Stimulated activated CD4-positive, alpha-beta T cell treated with anti-CD3 and anti-CD28 coated beads, Interleukin-12 subunit alpha, Interleukin-12 subunit beta, amount 100 ng/mL, for 24 hours (primary cell): ENCODE data around the gene PNMA1.
"Not testable (repeated sequence)": the region's sequence is repeated elsewhere in the genome, so short reads cannot be mapped to it uniquely, and the experiment has no call there.

Source experiments
- DNase-seq, 2 experiments: peaks; one replicate each; pipeline ENCODE4 v3.0.0-alpha.2; 2020; ENCODE audit warnings: low read depth in 2 of 2

Gene PNMA1

DNA sequence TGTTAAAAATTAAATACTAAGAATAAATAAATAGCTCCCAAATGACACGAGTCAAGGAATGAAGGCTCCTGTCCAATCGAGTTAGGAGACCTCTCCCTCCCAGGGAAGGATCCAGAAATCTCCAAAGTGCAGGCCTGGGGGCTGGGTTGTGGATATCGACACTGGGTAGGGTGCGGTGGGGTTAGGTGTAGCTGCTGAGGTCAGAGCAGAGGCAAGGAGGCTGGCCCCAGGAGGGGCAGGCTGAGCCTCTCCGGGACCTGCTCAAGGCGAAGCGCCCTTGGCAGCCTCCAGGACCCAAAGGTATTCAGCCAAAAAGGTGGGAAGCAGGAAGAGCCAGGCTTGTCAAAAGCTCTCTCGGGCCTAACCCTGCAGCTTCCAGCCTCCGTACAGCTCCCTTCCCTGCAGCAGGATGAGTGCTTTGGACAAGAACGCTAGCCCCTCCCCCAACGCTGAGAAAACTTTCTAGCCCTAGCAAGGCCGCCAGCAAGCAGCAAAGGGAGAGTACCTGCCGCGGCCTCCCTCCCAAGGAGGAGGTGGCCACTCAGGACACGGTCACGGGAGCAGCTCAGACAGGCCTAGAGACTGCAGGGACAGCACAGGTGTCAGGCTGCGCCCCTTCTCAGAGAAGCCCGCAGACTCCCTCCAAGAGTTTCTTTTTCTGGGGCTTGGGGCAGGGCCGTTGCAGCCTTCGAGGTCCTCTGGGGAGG lies 3.7 kb upstream of the PNMA1 start:
- no peak for DNase-seq

DNA sequence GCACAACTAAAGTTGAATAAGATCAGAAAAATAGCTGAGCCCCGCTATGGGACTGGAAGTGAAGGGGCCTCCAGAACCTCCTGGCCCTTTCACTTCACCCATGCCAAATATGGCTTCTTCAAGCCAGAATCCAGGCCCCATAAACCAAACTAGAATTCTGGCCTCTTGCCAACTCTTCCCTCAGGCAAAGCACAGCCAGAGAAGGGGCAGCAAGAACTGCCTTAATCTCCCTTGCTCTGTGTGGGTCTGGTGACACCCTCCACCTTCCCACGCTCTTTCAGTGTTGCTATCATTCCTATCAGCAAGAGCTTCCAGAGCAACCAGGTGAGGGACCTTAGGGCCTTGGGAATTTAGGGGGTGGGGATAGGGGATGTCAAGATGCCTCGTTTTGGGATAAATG lies 3.1 kb upstream of the PNMA1 start:
- DNase-seq, result no peak

DNA sequence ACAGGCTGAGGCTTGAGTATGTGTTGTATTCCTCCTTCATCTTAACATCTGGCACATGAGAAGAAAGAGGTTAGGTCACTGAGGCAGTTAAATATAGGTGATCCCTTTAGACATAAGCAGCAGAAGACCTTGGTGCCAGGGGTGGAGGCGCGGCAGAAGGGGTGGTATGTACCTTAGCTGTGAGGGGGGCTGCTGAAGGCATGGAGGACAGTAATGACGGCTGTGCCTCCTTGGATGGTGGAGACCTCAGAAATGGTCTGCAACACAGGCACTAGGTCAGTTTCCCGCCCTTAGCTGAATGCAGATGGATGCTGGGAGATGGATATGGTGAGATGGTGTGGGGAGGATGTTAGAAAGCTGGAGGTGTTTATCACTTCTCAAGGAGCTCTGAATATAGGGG lies 1.5 kb upstream of the PNMA1 start:
- DNase-seq, result no peak

DNA sequence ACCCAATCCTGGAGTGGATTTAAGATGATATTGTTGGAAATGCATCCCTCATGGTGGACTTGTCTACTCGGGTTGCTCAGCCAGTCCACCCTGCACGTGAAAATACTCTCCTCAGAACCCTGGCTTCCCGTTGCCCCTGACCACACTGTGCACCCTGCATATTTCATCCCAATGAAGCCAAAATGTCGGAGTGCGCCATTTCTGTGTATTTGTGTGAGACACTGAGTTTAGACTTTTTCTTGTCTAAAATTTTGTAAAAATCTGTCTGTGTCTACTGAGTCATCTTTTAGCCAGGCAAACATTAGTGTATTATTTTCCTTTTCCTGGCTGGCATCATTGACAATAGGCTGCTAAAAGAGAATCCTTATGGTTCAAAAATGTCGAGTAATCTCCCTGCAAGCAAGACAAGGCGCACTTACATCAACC lies 485 bp upstream of the PNMA1 start:
- DNase-seq, result no peak

DNA sequence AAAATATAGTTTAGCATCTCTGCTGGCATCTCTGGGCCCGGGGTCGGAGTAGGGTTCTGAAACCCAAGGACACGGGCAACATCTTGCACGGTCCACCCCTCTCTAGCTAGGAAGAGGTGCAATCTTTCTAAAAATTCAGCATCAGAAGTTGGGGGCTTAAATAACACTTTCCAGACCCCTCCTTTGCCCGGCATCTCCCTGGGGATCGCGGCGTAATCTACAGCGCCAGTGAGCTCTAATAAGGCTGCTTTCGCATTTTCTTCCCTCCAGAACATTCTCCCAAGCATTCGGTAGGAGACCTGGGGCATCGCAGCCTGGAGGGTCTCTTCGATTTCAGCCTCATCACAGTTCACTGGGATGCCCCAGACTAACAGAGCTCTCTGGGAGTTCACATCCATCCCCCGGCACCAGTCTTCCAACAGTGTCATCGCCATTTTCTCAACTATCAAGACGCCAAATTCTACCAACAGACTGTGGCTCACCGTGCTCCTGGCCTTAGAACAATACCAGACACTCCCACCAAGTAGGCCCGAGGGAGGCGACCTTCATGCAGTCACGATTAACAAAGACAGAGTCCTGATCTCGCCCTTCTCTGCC lies 880 bp downstream of the PNMA1 start:
- no peak for DNase-seq

DNA sequence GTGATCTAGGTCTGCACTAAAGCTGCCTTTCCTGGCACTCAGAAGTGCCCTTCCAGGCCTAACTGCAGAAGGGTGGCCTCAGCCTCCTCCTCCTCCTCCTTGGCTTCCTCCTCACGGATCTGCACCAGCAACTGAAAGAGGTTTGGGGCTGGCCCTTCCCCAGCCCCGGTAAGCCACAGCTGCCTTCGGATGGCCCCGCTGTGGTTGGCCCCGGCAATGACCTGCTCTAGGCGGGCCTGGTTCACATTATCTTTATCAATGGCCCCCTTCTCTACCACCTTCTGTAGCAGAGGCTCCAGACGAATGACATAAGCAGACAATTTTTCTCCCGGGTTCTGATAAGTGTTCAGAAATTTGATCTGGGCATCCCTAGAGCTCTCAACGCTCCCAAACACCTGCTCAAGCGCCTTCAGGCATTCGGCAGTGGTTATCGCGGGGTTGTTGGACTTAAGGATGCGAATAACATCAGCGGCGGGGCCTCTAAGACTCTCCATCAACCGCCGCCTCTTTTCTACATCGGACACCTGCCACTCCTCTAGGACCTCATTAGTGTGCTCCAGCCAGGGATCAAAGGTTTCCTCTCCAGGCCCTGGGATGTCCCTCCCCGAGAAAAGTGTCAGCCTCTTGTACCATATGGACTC lies 1.5 kb downstream of the PNMA1 start:
- peak in 1 of 2 experiments; percentile 30 for DNase-seq

DNA sequence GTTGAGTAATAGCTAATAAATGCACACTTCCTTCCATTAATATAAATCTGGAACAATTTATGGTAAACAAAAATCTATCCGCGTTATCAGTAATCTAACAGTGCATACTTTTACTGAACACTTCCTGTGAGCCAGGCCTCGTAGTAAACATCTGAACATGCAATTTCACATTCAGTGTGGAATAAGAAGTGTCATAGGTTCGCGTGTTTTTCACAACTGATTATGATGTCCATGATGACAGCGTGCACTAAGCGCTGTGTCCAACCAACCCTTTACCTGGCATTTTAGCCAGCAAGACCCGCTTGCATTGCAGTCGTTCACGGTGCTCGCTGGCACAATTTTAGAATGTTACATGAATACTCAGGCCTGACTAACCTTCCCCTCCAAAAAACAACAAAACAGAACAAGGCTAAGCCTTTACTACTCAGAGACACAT lies 2.1 kb downstream of the PNMA1 start:
- DNase-seq, result no peak

DNA sequence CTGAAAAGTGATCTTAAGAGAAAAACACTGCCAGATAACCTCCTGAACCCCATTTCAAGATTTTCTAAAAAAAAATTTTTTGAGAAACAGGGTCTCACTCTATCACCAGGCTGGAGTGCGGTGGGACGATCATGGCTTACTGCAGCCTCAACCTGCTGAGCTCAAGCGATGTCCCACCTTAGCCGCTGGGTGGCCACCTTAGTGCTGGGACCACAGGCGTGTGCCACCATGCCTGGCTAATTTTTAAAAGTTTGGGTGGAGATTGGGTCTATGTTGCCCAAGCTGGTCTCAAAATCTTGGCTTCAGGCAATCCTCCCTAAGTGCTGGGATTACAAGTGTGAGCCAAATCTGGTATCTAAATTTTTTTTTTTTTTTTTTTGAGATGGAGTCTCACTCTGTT lies 3.4 kb downstream of the PNMA1 start:
- no peak for DNase-seq

DNA sequence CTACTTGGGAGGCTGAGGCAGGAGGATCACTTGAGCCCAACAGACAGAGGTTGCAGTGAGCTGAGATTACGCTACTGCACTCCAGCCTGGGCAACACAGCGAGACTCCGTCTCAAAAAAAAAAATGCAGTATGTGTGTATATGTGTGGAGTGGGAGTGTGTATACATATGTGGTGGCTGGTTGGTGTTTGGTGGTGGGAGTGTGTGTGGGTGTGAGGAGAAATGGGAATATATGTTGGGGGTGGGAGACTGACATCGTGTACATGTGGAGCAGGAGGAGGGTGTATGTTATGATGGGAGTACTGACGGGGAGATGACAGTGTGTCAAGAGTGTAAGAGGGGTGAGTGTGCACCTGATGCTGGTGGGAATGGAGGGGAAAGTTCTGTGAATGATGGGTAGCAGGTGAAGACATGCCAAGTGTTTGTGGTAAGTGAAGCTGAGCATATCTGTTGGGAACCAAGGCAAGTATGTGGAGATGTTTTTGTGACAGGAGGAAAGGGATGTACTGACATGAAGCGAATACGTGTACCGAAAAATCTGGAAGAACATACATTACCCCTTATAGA lies 4.2 kb downstream of the PNMA1 start:
- no peak for DNase-seq

DNA sequence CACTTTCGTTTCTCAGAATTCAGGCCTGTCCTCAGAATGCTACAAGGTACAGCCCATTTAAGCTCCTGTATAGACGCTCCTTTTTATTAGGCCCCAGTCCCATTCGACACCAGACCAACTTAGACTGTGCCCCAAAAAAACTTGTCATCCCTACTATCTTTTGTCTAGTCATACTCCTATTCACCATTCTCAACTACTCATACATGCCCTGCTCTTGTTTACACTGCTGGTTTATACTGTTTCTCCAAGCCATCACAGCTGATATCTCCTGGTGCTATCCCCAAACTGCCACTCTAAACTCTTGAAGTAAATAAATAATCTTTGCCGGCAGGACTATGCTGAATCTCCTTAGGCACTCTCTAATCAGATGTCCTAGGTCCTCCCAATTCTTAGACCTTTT lies 6.1 kb downstream of the PNMA1 start:
- DNase-seq, result not testable (repeated sequence)

DNA sequence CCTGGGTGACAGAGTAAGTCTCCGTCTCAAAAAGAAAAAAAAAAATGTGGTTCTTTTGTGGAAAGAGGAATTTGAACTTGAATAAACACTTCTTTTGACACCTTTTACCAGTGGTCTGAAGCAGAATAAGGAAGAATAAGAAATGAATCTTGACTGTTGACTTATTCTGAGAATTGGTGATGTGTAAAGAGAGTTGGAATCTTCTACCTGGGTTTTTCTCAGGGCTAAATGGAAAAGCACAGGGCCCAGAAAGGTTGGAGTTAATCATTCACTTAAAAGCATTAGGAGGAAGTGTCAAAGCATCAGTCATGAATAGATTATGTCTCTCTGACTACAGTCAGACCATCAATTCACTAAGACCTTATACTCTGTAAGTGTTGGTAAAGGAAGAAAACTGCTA lies 13.9 kb downstream of the PNMA1 start:
- DNase-seq, result no peak

DNA sequence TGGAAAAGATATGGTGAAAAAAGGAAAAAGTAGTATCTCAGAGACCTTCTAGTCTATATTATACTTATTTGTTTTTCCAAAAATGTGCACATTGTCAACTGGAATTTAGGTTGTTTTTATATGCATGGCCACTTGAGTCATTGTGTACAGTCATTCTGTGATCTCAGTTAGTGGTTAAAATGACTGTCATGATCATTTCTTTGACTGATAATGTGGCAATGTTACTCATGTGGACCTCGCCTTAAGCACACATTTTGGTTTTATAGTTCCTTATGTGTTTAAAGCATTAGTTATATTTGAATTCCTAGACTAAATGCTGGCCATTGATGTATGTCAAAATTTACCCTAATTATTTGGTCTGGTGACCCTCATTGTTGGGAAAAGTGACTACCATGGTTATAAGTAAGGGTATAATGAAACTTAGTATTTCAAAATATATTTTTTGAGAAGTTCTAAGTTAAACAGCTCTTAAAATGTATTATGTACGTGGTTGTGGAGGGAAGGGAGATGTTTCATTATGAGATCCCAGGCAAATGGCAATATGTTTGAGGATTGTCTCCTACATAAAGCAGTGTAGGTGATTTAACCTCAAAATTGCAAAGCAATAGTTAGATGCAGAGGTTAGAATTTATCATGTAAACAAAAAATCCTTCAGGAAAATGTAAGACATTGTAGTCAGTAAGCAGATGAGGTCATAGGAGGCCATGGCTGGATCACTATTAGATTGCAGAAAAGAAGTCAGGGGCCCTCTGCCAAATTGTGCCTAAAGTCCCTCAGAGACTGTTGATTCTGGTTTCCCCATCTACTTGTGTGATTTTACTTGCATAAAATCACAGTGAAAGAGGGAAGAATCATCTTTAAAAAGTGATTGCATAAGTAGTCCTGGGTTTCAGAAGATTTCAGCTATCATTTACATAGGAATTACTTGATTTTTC lies 17.5 kb downstream of the PNMA1 start:
- DNase-seq, result no peak

DNA sequence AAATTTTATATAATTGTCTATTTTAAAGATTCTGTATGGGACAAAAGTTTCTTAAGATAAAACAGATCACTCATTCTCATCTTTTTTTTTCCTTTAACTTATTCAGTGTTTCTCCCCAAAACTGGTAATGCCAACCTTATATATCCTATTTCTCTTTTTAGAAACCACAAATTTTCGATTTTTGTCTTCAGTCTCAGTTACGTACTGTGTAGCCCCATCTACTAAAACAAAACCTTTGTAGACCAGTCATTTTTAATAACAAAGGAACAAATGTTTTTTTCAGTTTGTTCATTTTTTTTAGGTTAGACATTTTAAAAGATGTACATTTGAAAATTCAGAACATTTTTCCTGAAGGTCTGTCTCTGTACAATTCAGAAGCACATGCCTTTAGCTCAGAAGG lies 18.2 kb downstream of the PNMA1 start:
- no peak for DNase-seq

DNA sequence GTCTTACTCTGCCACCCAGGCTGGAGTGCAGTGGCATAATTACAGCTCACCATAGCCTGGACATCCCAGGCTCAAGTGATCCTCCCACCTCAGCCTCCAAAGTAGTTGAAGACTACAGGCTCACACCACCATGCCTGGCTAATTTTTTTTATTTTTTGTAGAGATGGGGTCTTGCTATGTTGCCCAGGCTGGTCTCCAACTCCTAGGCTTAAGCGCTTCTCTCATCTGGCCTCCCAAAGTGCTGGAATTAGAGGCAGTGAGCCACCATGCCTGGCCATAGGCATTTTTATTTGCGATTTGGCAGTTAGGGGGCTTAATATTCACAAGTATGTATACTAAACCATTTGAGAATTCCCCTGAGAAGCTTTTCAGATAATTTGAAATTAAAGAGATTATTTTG lies 19.1 kb downstream of the PNMA1 start:
- DNase-seq, result no peak

DNA sequence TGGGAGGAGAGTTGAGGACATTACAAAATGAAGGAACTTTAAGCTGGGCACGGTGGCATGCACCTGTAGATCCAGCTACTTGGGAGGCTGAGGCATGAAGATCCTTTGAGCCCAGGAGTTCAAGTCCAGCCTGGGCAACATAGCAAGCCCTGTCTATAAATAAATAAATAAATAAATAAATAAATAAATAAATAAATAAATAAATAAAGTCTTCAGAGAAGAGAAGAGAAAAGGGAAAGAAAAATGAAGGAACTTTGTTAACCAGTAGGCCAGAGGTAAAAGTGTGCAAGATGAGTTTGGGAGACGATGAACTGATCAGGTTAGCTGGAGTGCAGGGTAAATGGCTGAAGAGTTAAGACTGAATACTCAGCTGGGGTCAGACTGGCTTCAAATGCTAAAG lies 20.1 kb downstream of the PNMA1 start:
- DNase-seq, result no peak

DNA sequence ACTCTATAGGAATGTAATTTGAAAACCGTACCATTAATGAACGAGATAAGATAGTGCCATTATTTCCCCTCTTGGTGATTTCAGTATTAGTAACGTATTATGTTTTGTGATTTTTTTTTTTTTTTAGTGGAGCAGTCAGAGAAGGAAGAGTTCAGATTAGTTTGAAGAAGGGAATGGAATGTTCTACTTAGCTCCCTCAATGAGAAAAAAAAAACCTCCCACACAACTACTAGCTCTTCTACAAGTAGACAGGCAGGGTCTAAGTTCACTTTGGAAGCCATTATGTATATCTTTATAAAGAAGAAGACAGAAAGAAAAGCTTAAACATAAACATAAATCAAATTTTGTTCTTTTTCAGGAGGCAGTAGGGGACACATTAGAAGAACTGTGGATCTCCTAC lies 27.3 kb downstream of the PNMA1 start:
- no peak for DNase-seq

DNA sequence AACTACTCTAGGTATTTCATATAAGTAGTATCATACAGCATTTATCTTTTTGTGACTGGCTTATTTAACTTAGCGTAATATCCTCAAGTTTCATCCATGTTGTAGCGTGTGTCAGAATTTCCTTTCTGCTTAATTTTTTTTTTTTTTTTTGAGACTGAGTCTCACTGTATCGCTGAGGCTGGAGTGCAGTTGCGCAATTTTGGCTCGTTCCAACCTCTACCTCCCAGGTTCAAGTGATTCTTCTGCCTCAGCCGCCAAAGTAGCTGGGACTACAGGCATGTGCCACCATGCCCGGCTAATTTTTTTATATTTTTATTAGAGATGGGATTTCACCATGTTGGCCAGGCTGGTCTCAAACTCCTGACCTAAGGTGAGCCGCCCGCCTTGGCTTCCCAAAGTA lies 28.9 kb downstream of the PNMA1 start:
- DNase-seq, result no peak

DNA sequence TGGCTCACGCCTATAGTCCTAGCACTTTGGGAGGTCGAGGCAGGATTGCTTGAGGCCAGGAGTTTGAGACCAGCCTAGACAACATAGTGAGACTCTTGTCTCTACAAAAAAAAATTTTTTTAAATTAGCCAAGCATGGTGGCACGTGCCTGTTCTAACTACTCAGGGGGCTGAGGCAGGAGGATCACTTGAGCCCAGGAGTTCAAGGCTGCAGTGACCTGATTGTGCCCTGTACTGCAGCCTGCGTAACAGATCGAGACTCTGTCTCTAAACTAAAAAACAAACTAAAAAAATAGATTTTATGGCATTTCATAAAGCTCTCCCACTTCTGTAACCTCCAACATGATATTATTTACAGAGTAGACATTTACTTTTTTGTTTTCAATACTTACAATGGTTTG lies 29.6 kb downstream of the PNMA1 start:
- DNase-seq, result no peak

DNA sequence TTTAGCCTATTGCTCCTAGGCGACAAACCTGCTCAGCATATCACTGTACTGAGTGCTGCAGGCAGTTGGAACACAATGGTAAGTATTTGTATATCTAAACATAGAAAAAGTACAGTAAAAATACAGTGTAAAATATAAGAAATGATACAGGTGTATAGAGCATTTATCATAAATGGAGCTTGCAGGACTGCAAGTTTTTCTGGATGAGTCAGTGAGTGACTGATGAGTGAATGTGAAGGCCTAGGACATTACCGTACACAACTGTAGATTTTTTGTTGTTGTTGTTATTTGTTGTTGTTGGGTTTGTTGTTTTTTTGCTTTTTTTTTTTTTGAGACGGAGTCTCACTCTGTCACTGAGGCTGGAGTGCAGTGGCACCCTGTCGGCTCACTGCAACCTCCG lies 33.4 kb downstream of the PNMA1 start:
- no peak for DNase-seq

DNA sequence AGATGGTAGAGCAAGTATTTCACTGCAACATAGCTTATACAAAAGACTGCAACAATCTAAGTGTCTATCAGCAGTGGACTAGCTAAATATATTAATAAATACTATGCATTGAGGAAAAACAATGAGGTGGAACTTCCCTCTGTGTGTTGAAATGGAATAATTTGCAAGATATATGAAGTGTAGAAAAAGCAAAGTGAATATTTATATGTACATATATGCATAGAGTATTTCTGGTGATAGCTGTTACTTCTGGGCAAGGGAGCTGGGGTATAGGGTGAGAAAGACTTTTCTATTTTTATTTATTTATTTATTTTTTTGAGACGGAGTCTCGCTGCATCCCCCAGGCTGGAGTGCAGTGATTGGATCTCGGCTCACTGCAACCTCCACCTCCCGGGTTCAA lies 35.5 kb downstream of the PNMA1 start:
- no peak for DNase-seq

DNA sequence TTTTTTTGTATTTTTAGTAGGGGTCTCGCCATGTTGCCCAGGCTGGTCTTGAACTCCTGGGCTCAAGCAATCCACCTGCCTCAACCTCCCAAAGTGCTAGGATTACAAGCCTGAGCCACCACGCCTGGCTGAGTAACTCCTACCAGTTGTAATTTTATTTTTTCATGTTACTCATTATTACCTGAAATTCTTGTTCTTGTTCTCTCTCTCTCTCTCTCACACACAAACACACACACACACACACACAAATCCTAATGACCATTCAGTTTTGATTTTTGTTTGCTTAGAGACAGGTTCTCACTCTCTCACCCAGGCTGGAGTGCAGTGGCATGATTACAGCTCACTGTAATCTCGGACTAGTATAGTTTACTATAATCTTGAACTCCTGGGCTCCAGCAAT lies 39.2 kb downstream of the PNMA1 start:
- DNase-seq, result no peak

DNA sequence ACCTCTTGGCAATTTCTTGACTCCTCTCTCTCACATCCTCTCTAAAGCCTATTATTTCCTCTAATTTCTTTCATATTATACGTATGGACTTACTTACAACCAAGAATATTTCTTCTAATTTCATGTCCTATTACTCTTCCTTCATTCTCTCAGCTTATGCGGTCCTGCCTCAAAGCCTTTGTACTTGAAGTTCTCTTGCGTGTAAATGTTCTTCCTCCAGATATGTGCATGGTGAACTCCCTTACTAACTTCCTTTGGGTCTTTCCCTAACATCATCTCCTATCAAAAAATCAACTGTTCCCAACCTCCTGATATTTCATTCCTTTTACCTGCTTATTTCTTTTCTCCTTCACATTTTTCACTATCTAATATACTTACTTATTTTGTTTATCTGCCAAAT lies 46.3 kb downstream of the PNMA1 start:
- no peak for DNase-seq
